HG03175 (cell line): ENCODE data around the gene DPEP2.

ENCODE experiments used
- ATAC-seq: cut with Tn5 transposase; IDR thresholded peaks from one replicate; pipeline ENCODE4 v1.9.1; 2021; ENCODE audit warnings: mild to moderate bottlenecking, moderate library complexity; ENCODE audit not compliant: unreplicated experiment

The DPEP2 gene

DNA sequence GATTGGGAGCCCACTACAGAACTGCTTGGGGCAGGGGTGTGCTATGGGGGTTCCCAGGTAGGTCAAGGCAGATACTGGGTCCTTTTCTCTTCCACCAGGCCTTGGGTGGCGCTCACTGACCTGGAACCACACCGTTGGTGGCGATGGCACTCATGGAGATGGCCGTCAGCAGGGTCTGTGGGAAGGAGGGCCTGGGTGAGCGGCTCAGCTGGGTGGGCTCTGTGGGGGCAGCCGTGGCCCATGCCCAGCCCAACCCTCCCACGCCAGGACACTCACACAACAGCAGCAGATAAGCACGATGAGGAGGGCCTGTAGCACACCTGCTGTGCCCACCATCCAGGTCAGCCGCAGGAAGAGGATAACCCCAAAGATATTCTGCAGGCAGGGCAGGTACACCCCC lies 41.7 kb downstream of the DPEP2 start:
- no peak for ATAC-seq

DNA sequence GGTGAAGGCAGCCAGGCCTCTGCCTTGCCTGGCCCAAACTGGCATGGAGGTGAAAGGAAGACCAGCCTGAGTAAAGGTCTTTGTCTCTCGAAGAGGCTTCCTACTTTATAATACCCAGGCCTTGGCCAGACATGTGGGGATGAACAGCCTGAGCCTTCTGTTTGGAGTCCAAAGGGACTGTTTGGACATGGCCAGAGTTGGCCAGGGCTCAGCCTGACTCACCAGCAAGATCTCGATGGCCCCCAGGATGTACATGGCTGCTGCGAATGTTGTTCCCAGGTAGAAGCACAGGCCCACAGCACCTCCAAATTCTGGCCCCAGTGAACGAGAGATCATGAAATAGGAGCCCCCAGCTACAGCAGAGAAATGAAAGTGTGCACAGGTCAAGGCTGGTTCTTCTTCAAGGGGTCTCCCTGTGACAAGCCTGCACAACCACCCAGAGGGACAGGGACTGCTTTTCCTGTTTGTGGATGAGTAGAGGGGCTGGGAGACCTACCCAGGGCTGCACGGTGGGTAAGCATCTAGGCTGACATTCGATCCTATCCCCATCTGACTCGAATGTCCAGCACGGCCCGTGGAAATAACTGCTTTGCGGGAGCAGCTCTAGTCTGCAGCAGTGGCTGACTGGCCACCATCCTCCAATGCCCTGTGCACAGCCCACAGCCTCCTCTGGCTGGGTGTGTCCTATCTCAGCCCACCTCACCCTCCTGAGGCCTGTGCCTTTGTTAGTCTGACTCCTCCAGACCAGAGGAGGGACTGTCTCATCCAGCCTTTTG lies 44.7 kb downstream of the DPEP2 start:
- no peak for ATAC-seq

DNA sequence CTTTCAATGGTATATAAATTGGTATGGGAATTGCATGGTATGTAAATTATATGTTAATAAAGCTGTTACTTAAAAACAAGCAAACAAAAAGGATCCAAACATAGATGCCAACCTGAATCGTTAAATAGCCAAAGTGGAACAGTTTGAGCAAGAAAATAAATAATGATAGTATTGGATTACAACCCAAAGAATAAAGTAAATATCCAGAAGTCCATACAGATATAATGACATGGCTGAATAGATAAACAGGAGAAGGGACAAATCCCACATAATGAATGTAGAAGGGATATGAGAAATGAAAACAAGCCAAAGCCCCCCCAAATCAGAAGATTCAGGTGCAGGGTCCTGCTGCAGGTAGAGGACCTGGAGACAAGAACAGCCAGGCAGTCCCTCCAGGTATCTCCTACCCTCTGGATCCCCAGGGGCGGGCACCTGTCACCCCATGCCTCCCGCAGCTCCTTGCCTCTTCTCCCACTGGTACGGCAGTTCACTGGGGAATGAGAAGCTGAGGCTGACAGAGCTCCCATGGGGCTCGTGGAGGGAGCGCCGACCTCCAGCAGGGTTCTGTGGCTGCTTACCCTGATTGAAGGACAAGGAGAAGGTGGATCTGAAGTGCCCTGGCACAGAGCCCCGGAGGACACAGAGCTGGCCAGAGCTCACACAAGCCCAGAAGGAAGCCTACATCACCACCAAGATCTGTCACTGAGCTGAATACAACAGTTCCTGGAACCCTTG lies 45.5 kb downstream of the DPEP2 start:
- no peak for ATAC-seq

DNA sequence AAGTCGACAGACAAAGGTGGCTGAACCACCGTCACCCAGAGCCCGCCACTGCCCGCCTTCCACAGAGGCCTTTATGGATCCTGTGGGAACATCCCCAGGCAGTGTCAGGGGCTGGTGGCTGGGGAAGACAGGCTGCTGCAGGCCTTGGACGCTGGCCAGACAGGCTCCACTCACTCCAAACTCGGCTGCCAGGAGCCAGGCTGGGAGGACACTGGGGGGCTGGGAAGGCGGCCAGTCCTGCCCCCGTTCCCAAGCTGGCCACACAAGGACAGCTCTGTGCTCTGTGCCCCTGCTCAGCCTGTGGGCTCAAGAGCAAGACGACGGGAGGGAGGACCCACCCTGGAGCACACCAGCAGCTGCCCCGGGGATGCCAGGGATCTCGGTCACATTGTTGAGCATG lies 47.8 kb downstream of the DPEP2 start:
- no peak for ATAC-seq

DNA sequence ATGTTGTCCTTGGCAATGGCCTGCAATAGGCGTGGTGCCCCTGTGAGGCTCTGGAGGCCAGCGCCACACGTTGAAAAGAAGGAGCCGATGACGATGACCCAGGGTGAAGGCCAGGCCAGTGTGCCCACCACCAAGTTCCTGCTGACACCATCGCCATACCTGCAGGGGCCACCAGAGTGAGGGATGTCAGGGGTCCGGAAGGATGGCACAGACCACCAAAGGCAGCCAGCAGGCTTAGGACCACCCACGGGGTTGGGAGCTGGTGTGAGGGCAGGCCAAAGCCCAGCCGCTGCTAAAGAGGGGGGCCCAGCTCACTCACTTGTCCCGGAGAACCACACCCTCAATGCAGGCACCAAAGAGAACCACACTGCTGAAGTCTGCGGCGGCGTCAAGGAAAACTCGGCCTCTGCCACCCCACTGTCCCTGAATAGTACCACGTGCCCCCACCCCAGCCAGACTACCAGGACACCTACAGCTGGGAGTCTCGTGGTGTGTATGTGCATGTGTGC lies 48.9 kb downstream of the DPEP2 start:
- no peak for ATAC-seq

DNA sequence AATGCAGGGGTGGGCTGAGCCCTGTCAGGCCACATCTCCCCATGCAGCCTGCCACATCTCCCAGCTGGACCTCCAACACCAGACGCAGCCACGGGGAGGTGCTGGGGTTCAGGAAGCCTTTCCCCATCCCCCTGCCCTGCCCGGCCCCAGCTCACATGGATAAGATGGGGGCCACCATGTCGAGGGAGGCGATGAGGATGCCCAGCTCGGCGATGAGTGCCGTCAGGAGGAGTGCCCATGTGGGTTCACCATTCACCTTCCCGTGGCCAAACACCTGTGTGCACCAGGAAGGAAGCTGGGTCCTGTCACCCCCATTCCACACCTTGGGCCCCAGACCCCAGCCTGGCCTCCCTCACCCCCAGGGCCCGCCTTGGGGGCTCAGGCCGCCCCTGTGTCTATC lies 49.6 kb downstream of the DPEP2 start:
- ATAC-seq, result no peak

DNA sequence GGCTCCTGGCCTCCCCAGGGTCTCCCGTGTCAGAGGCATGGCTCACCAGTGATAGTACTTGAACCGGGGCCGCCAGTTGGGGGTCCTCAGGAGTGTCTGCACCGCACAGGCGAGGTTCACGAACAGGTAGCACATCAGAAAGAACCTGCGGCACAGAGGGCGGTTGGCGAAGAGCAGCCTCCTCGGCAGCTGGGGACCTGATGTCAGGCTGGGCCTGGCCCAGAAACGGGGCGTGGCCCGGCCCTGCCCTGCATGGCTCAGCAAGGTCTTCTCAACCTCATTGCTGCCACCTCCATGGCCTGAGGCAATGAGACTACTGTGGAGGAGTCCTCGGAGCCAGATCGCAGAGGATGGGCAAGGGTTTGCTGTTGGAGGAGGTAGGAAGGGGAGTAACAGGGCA lies 51.3 kb downstream of the DPEP2 start:
- ATAC-seq, result no peak

DNA sequence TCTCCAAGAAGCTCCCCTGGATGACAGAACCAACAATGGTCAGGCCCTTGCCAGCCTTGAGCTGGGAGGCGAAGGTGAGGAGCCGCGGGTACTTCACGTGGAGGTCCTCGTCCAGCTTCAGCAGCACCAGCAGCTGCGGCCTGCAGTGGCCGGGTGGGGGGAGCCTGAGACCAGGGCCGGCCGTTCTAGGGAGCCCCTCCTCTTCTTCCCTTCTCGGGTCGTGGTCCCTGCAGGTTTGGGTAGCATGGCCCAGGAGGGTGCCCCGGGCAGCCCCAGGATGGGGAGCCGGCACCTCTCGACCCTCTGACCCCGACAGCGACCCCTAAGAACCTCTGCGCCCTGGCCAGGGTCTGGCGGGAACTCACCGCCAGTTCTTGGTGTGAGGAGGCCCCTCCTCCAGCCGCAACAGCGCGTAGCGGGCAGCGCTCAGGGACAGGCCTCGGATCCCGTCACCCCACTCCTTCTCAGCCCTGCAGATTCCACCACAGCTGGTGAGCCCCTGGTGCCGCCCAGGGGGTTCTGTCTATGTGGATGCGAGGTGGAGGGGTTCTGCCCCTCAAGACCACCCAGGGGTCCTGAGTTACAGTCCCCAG lies 52.2 kb downstream of the DPEP2 start:
- no peak for ATAC-seq

DNA sequence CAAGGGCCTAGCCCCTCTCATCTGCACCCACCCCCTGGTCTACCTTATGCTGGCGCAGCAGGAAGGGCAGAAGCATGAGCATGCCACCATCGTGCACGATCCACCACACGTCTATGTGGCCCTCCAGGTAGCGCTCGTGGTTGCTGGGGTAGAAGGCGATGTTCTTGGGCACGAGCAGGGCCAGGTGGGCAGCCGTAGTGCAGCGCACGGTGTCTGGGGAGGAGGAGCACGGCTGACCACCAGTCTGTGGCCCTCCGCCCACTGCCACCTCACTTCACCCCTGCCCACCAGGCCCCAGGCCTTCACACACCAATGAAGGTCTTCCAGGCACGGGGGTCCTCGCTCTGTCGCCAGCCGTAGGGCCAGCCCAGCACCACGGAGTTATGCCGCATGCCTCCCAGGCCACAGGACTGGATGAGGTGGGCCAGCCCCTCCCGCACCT lies 53.1 kb downstream of the DPEP2 start:
- ATAC-seq, result no peak

DNA sequence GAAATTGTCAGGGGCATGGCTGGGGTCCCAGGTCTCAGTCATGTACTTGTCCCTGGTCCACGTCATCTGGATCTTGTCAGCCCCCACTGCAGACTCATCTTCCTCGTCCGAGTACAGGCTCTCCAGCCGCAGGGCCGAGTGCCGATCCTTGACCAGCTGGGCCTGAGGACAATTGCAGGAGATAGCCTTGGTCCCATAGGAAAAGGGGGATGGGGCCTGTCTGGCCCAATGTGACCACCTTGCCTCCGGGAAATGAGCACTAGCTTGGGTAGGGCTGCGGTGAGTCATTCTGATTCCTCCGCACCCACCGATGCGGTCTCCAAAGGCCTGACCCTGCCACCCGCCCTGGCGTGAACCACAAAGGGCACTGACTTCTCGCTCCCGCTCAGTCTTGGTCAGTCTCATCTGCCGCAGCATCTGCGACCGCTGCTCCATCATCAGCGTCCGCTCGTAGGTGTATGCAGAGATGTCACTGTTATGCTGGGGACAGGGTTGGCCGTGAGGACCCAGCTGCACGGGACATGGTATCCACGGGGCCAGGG lies 53.8 kb downstream of the DPEP2 start:
- no peak for ATAC-seq

DNA sequence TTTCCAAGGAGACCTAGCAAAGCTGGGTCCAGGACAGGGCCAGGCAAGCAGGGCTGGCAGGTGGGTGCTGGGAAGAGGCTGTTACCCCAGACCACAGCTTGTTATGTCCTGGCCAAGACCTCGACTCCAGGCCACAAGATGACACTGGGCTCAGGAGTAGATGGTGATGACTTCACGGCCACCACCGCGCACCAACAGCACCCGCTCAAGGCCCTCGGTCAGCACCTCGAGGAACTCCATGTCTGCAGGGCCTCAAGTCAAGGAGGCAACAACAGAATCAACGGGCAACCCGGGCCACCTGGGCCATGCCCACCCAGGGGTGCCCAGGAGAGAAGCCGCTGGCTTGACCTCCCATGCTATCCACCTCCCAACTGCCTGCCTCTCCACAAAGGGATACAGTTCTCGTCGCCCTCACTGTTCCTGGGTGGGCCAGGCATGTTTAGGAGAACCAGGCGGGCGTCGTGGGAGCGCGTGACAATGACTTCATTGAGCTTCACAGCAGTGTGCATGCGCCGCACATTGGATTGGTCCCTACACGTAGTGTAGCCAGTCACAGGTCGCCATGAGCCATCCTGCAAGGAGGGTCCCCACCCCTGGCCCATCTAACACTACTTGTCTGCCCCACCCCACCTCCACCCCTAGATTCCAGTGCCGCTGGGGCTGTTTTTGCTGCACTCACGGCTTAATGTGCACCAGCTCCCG lies 54.4 kb downstream of the DPEP2 start:
- no peak for ATAC-seq

DNA sequence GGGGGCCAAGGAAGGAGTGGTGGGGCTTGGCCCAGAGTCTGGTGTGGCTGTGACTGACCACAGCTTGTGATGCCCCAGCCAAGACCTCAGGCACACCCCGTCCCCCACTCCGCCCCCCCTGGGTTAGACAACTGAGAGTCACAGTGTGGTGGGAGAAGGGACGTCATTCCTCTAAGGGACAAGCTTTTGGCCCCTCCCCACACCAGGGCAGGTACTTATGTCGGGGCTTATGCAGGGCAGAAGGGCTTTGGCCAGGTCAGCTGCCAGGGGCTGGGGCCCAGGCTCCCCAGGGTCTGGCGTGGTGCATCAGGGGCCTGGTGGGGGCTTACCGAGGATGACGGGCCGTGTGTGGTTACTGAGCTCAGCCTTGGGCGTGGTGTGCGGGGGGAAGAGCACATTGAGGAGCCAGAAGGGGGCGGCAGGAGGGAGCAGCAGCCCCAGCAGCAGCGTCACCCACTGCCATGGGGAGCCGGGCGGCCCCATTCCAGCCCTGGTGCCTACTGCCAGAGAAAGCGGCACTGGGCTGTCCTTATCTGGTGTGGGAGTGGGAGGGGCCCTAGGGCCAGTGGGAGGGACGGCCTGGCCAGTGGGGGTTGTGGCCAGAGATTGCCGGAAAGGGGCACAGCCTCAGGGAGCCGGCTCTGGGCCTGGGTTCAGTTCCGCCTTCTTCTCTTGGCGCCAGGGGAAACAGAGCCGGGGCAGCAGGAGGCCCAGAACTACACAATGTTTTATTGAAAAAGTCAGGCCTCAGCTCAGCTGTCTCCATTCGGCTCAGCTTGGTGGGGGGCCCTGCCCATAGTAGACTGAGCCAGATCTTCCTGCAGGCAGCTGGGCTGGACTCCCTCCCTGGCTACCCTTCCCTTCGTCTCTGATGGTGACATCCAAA lies 55.4 kb downstream of the DPEP2 start, which contains the start of gene LCAT:
LCAT (minus strand) TSS at position 502 of the 886 bp plus-strand sequence; CDS start at position 483, 19 bp downstream.
- ATAC-seq, result no peak

DNA sequence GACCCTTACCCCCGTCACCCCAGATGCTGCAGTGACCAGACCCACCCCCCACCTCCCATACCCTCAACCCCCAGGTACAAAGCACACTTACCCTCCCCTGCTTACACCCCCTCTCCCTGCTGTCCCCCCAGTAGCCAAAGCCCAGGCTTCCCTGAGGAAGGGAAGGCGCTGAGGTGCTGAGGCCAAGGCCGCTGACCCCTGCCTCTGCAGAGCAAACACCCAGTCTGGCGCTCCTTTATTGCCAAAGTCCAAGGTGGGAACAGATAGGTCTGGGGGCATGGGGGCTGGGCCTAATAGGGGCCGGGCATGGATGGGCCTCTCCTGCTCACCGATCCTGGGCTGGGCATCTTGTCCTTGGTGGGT lies 56.0 kb downstream of the DPEP2 start:
- ATAC-seq, result no peak

DNA sequence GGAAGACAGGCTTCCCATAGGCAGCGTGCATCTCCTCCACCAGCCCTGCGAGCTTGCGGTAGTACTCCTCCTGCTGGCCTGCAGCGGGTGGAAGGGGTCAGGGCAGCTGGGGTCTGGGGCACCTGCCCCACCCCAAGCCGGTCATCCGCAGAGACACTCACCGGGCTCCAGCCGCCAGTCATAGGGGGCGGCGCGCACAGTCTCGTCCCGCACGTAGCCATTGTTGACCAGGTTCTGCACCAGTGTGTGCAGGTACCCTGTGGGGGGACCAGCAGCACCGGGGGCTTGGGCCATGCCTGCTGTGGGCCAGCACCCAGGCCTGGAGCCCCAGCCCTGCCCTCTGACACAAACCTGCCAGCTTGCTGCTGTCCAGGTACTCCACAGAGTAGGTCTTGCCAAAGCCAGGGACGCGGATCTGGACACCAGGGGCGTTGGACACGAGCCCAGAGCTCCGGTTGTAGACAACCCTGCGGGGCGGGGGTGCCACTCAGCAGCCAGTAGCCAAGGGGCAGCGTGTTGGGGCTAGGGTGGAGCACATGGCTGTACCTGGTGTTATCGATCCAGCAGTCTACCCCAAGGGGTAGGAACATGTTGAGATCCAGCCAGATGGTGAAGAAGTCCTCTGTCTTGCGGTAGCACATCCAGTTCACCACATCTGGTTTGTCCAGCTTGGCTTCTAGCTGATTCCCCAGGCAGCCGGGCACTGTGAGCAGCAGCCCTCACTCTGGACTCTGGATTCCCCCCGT lies 56.6 kb downstream of the DPEP2 start:
- ATAC-seq, result no peak

DNA sequence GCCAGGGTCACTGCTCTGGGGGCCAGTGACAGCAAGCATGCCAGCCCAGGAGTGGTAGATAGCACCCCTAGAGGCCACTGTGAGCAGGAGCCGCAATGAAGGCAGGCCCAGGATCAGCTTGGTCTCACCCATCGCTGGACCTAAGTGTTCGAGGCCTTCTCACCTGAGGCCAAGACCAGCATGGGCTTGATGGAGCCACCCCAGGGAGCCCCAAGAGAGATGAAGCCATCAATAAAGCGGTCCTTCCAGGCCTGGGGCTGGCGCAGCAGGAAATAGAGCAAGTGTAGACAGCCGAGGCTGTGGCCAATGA lies 57.1 kb downstream of the DPEP2 start:
- ATAC-seq, result no peak

DNA sequence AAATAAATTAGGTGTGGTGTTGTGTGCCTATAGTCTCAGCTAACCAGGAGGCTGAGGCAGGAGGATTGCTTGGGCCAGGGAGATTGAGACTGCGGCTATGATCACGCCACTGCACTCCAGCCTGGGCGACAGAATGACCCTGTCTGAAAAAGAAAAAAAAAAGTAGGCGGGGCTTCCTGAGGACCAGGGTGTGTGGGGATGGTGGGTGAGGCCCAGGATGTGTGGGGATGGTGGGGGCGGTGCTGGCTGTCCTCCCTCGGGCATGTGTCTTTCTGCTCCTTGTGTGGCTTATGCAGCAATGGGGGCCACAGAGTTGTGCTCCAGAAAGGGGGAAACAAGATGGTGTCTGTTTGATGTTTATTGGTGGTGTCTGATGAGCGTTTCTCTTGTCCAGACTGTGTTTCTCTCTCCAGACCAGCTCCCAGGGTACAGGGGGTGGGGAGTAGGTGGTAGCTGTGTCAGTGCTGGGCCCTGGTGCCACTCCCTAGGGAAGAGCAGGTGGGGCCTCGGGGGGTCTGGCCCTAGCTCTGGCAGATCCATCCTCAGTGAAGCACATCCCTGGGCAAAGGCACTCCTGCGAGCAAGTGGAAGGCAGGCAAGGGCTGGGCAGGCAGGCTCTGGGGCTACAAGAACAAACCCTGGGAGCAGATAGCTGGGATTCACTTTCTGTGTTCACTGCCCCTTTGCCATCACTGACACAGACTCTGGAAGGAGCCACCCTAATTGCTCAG lies 57.6 kb downstream of the DPEP2 start:
- no peak for ATAC-seq

DNA sequence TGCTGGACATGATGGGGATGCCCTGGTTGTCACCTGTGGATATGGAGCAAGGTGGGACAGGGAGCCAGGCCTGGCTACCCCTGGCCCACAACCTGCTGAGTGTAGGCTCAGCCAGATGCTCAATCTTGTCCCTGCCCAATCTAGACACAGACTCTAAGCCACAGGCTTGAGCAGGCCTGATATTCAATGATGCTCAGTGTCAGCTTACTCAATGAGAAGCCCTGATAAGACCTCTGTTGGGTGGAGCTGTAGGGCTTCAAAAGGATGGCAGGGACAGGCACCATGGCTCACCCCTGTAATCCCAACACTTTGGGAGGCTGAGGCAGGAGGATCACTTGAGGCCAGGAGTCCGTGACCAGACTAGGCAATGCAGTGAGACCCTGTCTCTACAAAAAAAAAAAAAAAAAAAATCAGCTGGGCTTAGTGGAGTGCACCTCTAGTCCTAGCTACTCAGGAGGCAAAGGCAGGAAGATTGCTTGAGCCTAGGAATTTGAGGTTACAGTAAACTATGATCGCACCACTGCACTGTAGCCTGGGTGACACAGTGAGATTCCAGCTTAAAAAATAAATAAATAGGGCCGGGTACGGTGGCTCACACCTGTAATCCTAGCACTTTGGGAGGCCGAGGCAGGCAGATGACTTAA lies 58.7 kb downstream of the DPEP2 start:
- ATAC-seq, result no peak
